Loucy (cell line): ENCODE data around the gene LMNTD1.

Experiments
- CTCF ChIP-seq: fragments of 200-600 bp; sonication (generic); conservative IDR thresholded peaks from 2 replicates; pipeline ENCODE4 v1.5.1; 2014; ENCODE audit warnings: mild to moderate bottlenecking, antibody characterized with exemption, low read length
- EZH2phosphoT487 ChIP-seq: fragments of 200-600 bp; IDR thresholded peaks from 2 replicates; pipeline ENCODE4 v1.6.1; 2018; ENCODE audit warnings: antibody characterized with exemption, mild to moderate bottlenecking, moderate library complexity, borderline replicate concordance

DNA sequence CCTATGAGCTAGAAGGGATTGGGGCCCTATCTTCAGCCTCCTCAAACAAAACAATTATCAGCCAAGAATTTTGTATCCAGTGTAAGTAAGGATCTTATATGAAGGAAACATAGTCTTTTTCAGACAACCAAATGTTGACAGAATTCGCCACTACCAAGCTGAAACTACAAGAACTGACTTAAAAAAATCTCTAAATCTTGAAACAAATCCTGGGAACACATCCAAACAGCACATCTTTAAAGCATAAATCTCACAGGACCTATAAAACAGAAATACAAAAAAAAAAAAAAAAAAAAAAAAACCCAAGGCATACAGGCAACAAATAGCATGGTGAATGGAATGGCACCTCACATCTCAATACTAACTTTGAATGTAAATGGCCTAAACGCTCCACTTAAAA lies 41.3 kb upstream of the LMNTD1 start:
- TF ChIP-seq CTCF: no peak
- no peak for TF ChIP-seq EZH2phosphoT487
